ENCODE measurements around the gene SH3GL1. TPM values are rescaled to one million over a fixed set of nuclear protein-coding genes. Genes with fewer than 3 reads are reported as not detected.

Gene SH3GL1
- total RNA-seq, 1 donor from 2014 or later = 67.8 TPM

DNA sequence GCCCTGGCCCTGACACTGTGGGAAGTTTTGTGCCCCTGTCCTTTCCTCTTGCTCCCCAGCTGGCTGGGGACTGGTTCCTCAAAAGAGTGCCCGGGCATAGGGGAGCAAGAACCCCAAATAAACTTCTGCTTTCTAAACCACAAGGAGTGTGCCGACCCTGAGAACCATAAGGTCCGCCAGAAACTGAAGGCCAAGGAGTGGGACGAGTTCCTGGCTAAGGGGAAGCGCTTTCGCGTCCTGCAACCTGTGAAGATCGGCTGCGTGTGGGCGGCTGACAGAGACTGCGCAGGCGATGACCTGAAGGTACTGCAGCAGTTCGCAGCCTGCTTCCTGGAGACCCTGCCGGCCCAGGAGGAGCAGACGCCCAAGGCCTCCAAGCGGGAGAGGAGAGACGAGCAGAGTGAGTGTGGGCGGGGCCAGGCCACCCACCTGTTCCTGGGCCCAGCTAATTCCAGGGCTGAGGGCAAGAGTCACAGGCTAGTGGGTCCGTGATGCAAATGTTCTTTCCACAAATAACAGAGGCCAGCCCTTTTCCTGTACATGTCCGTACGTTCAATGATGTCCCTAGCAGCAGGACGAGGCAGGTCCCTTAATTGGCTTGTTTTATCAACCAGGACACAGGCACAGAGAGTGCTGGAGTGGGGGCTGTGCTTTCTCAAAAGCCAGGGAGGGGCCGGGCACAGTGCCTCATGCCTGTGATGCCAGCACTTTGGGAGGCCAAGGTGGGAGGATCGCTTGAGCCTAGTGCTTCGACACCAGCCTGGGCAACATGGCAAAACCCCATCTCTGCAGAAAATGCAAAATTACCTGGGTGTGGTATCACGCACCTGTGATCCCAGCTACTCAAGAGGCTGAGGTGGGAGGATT is 31.7 kb upstream of the SH3GL1 start:
- intact Hi-C loops (cut with micrococcal nuclease) = no loop called here

DNA sequence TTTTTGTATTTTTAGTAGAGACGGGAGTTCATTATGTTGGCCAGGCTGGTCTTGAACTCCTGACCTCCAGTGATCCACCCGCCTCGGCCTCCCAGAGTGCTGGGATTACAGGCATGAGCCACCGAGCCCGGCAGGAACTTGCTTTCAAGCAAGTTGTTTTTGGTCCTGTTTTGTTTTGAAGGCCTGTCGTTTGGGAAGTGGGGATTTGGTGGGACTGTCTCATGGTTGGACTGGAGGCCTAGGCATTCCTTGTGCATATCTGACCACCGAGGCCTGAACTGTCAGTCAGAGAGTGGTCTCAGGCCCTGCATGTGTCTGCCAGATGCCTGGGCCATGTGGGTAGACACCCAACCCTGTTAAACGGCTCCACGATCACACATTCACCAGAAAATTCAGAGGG is 30.9 kb upstream of the SH3GL1 start:
- intact Hi-C loops (cut with micrococcal nuclease) = no loop called here

GRCh38 chr19:4430760-4431159 is 30.4 kb upstream of the SH3GL1 start:
- intact Hi-C loops (cut with micrococcal nuclease) = no loop called here

DNA sequence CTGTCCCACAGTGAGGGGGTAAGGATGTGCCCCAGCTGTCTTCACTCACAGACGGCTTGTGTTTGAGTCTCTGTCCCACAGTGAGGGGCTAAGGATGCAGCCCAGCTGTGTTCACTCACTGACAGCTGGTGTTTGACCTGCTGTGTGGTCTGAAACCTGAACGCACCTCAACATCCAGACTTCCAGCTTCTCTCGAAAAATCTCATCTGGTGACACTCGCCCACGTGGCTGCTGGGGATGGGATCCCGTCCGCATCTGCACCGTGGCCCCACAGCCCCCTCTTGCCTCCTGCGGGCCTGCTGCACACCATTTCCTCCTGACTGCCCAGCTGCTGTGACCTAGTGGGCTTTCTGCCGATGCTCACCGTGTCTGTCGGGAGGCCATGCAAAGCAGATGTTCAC is 29.4 kb upstream of the SH3GL1 start:
- intact Hi-C loops (cut with micrococcal nuclease) = no loop called here

DNA sequence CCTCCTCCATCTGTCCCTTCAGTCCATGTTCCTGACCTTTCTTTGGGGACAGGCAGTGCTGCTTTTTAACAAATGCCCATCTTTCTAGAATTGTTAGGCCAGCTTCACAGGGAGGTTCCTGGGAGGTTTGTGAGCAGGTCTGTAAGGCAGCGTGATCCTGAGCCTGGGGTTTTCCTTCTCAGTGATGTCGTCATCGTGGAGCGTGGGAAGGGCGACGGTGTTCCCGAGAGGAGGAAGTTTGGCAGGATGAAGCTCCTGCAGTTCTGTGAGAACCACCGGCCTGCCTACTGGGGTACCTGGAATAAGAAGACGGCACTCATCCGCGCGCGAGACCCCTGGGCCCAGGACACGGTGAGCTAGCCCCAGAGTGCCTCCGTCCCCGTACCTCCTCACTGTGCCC is 28.9 kb upstream of the SH3GL1 start:
- intact Hi-C loops (cut with micrococcal nuclease) = no loop called here

DNA sequence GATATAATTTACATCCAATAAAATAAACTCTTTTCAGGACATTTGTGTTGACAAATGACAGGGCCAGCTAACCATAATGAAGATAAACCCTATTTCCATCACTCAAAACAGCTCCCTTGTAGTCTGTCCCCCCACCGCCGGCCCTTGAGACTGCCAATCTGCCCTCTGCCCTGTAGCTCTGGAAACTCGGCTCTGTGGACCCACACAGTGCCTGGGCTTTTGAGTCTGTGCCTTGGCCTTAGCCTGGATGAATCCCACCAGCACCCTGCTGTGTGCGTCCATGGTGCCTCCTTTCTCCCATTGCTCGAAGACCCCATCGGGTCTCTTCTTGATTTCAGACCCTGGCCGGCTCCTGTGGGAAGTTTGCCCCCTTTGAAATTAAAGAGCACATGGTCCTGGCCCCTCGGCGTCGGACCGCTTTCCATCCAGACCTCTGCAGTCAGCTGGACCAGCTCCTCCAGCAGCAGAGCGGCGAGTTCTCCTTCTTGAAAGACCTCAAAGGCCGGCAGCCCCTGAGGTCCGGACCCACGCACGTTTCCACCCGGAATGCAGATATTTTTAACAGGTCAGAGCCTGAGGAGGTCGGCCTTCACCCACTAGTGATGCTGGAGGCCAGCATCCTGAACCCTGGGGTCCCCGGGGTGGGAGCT is 28.1 kb upstream of the SH3GL1 start:
- intact Hi-C loops (cut with micrococcal nuclease) = no loop called here

GRCh38 chr19:4425537-4425936 is 25.2 kb upstream of the SH3GL1 start:
- intact Hi-C loops (cut with micrococcal nuclease) = no loop called here

GRCh38 chr19:4423416-4424126 is 23.2 kb upstream of the SH3GL1 start:
- intact Hi-C loops (cut with micrococcal nuclease) = no loop called here

- intact Hi-C loops (cut with micrococcal nuclease) = no loop called here
These were observed 15.9 kb upstream of the SH3GL1 start for GRCh38 chr19:4416268-4416667.

GRCh38 chr19:4415352-4415751 is 15.0 kb upstream of the SH3GL1 start:
- intact Hi-C loops (cut with micrococcal nuclease) = no loop called here

GRCh38 chr19:4414800-4415321 is 14.5 kb upstream of the SH3GL1 start:
- intact Hi-C loops (cut with micrococcal nuclease) = no loop called here

DNA sequence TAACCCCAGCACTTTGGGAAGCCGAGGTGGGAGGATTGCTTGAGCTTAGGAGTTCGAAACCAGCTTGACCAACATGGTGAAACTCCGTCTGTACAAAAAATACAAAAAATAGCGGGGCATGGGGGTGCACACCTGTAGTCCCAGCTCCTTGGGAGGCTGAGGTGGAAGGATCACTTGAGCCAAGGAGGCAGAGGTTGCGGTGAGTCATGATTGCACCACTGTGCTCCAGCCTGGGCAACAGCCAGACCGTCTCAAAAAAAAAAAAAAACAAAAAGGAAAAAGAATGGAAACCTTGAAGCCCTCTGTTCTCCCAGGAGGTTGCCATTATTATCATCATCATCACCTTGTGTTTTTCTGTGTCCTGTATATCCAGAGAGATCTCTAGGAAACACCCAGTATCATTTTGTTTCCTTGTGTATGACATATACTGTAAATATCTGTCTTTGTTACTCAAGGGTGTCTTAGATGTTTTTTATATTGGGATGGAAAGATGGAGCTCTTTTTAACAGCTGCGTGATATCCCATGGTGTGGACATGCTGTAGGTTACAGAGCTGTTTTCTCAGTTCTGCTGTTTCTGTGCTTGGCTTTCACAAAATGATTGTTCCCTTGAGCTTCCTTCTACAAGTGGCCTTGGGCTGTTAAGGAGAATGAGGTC is 13.9 kb upstream of the SH3GL1 start:
- intact Hi-C loops (cut with micrococcal nuclease) = no loop called here

DNA sequence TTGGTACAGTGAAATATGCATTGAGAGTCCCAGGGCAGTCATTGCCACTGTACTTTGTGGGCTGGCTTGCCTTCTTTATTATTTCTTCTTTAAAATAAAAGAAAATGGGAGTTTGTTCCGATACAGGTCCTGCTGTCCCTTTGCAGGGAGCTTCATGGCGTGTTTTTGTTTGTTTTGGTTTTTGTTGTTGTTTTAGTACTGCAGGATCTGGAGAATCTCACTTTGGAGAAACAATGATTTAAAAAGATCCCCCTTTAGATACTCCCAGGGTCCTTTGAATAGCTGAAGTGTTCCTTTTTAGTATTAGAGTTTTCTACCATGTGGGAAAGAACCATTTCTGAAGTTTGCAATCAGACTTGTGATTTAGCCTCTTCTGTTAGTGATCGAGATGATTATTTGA is 13.2 kb upstream of the SH3GL1 start:
- intact Hi-C loops (cut with micrococcal nuclease) = no loop called here

DNA sequence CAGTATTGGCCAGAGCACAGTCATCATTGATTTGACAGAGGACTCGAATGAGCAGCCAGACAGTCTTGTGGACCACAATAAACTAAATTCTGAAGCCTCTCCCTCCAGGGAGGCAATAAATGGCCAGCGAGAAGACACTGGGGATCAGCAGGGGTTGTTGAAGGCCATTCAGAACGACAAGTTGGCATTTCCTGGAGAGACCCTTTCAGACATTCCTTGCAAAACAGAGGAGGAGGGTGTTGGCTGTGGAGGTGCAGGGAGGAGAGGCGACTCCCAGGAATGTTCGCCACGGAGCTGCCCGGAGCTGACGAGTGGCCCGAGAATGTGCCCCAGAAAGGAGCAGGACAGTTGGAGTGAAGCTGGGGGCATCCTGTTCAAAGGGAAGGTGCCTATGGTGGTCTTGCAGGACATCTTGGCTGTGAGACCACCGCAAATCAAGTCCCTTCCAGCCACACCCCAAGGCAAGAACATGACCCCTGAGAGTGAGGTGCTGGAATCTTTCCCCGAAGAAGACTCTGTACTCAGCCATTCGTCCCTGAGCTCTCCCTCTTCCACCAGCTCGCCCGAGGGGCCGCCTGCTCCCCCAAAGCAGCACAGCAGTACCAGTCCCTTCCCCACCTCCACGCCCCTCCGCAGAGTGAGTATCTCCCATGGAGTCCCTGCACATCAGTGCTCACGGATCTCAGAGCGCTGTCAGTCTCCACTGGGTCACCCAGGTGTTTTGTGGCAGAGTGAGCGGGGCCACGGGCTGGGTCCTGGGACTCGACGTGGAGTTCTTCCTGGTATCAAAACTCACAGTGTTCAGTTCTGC is 9.0 kb upstream of the SH3GL1 start:
- intact Hi-C loops (cut with micrococcal nuclease) = no loop called here

DNA sequence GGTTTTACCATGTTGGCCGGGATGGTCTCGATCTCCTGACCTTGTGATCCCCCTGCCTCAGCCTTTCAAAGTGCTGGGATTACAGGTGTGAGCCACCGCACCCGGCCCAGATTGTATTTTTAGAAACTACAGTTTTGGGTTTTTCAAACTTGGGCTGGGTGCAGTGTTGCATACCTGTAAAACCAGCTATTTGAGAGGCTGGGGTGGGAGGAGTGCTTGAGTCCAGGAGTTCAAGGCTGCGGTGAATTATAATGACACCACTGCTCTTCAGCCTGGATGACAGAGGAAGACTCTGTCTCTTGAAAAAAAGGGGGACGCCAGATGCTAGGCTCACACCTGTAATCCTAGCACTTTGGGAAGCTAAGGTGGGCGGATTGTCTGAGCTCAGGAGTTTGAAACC is 6.3 kb upstream of the SH3GL1 start:
- intact Hi-C loops (cut with micrococcal nuclease) = no loop called here

DNA sequence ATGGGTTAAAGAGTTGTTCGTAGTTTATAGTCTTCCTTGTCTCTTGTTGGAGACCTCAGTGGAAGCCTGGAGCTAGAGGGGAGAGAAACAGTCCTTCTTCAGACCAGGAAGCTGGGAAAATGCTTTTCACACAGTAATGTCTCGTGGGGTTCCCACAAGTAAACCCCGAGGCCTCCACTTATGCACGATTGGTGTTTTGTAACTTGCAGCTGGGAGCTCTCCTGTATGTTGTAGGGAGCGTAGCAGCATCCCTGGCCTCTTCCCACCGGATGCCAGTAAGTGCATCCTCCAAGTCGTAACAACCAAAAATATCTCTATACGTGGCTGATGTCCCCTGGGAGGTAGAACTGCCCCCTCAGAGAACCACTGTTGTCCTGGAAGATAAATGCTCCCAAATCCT is 5.6 kb upstream of the SH3GL1 start:
- intact Hi-C loops (cut with micrococcal nuclease) = no loop called here

DNA sequence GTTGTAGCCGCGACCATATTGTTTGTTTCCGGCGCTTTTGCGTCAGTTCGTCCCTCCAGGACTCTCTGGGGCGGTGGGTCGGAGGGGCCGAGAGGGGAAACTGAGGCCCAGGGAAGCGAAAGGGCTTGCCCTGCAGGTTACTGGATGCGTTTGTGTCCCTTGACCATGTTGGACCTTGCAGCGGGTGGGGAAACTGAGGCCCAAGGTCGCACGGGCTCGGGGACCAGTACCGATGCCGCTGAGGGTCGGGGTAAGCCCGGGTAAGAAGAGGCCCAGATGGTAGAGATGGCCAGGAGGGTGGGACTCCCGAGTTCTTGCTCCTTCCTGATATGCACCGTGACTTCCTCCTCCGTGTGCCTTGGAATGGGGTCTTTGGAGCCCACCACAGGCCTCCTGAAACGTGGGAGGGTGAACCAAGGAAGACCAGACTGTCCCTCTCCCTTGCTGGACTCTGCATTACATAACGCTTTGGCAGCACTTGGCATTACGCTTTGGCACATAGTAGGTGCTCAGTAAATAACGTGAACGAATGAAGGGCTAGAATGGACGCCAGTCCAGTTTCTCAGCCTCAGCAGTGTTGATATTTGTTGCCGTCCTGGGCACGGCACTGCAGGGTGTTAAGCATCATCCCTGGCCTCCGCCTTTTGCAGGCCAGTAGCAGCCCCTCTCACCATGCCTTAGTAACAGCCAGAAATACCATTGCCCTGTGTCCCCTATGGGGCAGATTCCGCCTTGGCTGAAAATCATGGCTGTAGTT is 2.8 kb upstream of the SH3GL1 start:
- intact Hi-C loops (cut with micrococcal nuclease) = loop anchor here (2.0 to 5.0 kb wide), 6 partner anchors 221 to 1969 kb away; partner anchors contain the start of genes ALKBH7, ANKRD24, EEF2 and FZR1

- intact Hi-C loops (cut with micrococcal nuclease) = loop anchor here (1.0 to 5.0 kb wide), 11 partner anchors 55 to 1970 kb away; partner anchors contain the start of genes ALKBH7, ANKRD24, EEF2 and FEM1A
These were observed 2.0 kb upstream of the SH3GL1 start, which contains the start of gene CHAF1A for GRCh38 chr19:4402171-4403004. TSS of gene CHAF1A (plus strand) at chr19:4402640. CDS start at chr19:4402763, 123 bp downstream.

All from T-helper 1 cell treated with Interleukin-12 subunit alpha and Interleukin-12 subunit beta and Interleukin-4 antibody, amounts not matched to agents 30 ng/mL and 1 ng/mL, for 36 hours (primary cell).